ENCODE data around the gene CHML.
A peak's percentile ranks its signal among the peaks of the same experiment; 100 is the strongest.

DNA sequence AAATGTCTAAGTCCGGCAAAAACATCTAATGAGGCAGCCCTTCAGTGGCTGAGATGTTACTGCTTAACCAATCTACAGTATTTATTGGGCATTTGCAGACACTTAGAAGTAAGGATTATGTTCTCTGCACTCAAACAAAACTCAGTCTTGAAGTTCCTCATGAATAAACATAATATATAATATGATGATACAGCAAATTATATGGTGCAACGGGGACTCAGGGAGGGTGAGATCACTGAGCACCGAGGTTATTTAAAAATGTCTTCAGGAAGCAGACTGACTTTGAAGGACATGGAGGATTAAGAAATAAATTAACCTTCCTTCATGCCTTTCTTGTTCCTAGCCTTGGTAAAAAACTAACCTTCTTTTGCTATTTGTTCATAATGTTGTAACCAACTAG lies 39.8 kb upstream of the CHML start:
- TF ChIP-seq POLR2AphosphoS5 (IDR thresholded peaks at IDR 0.05; ENCODE audit: borderline replicate concordance, low read depth, low read length) (peak; percentile 61; the same call in 1 of the 2 replicates), EZH2 (IDR thresholded peaks at IDR 0.05) (no peak), FOXP2 (optimal IDR thresholded peaks at IDR 0.05; ENCODE audit: control extremely low read depth, extremely low read length, insufficient read depth) (no peak)

All from SK-N-MC (cell line).